CD14-positive monocyte (primary cell): Measurements from ENCODE around the gene MGAT4C. TPM values are rescaled to one million over a fixed set of nuclear protein-coding genes. Genes with fewer than 3 reads are reported as not detected.

Source experiments
- DNase-seq, 3 donors: peaks; one replicate each; pipeline ENCODE4 v3.0.0-alpha.2; 2011 to 2022
- H2AFZ ChIP-seq: 2 replicates; pipeline ENCODE4 v1.6.0; 2012; ENCODE audit warnings: mild to moderate bottlenecking, low read depth, low read length, inconsistent platforms; ENCODE audit not compliant: insufficient read depth, poor library complexity, severe bottlenecking
- H3K27ac ChIP-seq, 2 donors: 1 replicate in 1 of 2; 2 replicates in 1 of 2; pipeline ENCODE4 v1.5.1; 2012 to 2013; ENCODE audit warnings: low read length in 2 of 2, control low read depth in 1 of 2, inconsistent platforms in 1 of 2, low read depth in 1 of 2, mild to moderate bottlenecking in 1 of 2
- H3K27me3 ChIP-seq, 2 donors: one replicate each; pipeline versions ENCODE4 v1.6.0 to v1.6.1; 2011 to 2013; ENCODE audit warnings: low read length in 2 of 2; ENCODE audit not compliant: control insufficient read depth in 2 of 2, insufficient read depth in 2 of 2
- H3K36me3 ChIP-seq, 2 donors: replicated peaks in 1 of 2; 1 replicate in 1 of 2; 2 replicates in 1 of 2; pipeline versions ENCODE4 v1.5.1 to v1.6.1; 2012 to 2013; ENCODE audit warnings: low read length in 2 of 2, control low read depth in 1 of 2, inconsistent platforms in 1 of 2, mild to moderate bottlenecking in 1 of 2; ENCODE audit not compliant: insufficient read depth in 2 of 2, control insufficient read depth in 1 of 2
- H3K4me1 ChIP-seq, 2 donors: 1 replicate in 1 of 2; 2 replicates in 1 of 2; pipeline versions ENCODE4 v1.5.1 to v1.6.1; 2012 to 2013; ENCODE audit warnings: low read length in 2 of 2, control low read depth in 1 of 2, inconsistent platforms in 1 of 2, mild to moderate bottlenecking in 1 of 2, moderate library complexity in 1 of 2; ENCODE audit not compliant: insufficient read depth in 2 of 2, control insufficient read depth in 1 of 2
- H3K4me2 ChIP-seq: replicated peaks from 2 replicates; pipeline ENCODE3; 2012; ENCODE audit warnings: low read length, moderate library complexity, mild to moderate bottlenecking; ENCODE audit not compliant: poor library complexity, severe bottlenecking; ENCODE audit errors: extremely low read depth
- H3K4me3 ChIP-seq, 3 experiments: fragments of 200-600 bp in 1 of 3; sonication (generic) in 1 of 3; replicated peaks in 1 of 3; 1 replicate in 2 of 3; 2 replicates in 1 of 3; pipeline ENCODE4 v1.5.1; 2011 to 2013; ENCODE audit warnings: low read length in 3 of 3, mild to moderate bottlenecking in 3 of 3, control low read depth in 2 of 3, low read depth in 2 of 3, inconsistent platforms in 1 of 3, moderate library complexity in 1 of 3
- H3K79me2 ChIP-seq: 2 replicates; pipeline ENCODE4 v1.6.0; 2012; ENCODE audit warnings: mild to moderate bottlenecking, control low read depth, inconsistent platforms, low read length, moderate library complexity; ENCODE audit not compliant: insufficient read depth
- H3K9ac ChIP-seq: 2 replicates; pipeline ENCODE4 v1.6.0; 2017; ENCODE audit warnings: low read length, mild to moderate bottlenecking; ENCODE audit not compliant: insufficient read depth, poor library complexity, severe bottlenecking
- H3K9me3 ChIP-seq, 2 donors: replicated peaks in 1 of 2; 1 replicate in 1 of 2; 2 replicates in 1 of 2; pipeline versions ENCODE4 v1.5.1 to v1.6.1; 2012 to 2013; ENCODE audit warnings: low read length in 2 of 2, control low read depth in 1 of 2; ENCODE audit not compliant: control insufficient read depth in 1 of 2, insufficient read depth in 1 of 2
- H4K20me1 ChIP-seq: 2 replicates; pipeline ENCODE4 v1.6.0; 2012; ENCODE audit warnings: mild to moderate bottlenecking, low read length, control low read depth, moderate library complexity; ENCODE audit not compliant: insufficient read depth
- H3K27ac Mint-ChIP-seq, 7 donors: one replicate each; pipeline ENCODE4 v1.8.0; 2020; ENCODE audit warnings: mild to moderate bottlenecking in 7 of 7, mixed read lengths in 7 of 7, moderate library complexity in 6 of 7, inconsistent platforms in 2 of 7
- H3K27me3 Mint-ChIP-seq, 3 donors: one replicate each; pipeline ENCODE4 v1.8.0; 2021 to 2022; ENCODE audit warnings: low read depth in 3 of 3, mild to moderate bottlenecking in 3 of 3, mixed read lengths in 3 of 3, moderate library complexity in 3 of 3, inconsistent platforms in 1 of 3
- H3K36me3 Mint-ChIP-seq, 2 donors: one replicate each; pipeline ENCODE4 v1.8.0; 2020; ENCODE audit warnings: mixed read lengths in 2 of 2, inconsistent platforms in 1 of 2, mild to moderate bottlenecking in 1 of 2
- H3K4me1 Mint-ChIP-seq: one replicate; pipeline ENCODE4 v1.8.0; 2020; ENCODE audit warnings: mild to moderate bottlenecking, mixed read lengths
- H3K4me3 Mint-ChIP-seq, 2 donors: one replicate each; pipeline ENCODE4 v1.8.0; 2020; ENCODE audit warnings: mild to moderate bottlenecking in 2 of 2, mixed read lengths in 2 of 2, moderate library complexity in 1 of 2
- H3K9me3 Mint-ChIP-seq, 7 donors: one replicate each; pipeline ENCODE4 v1.8.0; 2020 to 2022; ENCODE audit warnings: mixed read lengths in 7 of 7, mild to moderate bottlenecking in 6 of 7, moderate library complexity in 6 of 7, inconsistent platforms in 2 of 7
- WGBS: methylation state at CpG from one replicate; pipeline ENCODE4 v1.1.5; 2013; ENCODE audit warnings: missing lambda C conversion rate; ENCODE audit not compliant: insufficient coverage; 5-methylcytosine and 5-hydroxymethylcytosine counted together
- intact Hi-C, 2 donors: fragments of 100-400 bp; cut with micrococcal nuclease; formaldehyde crosslinking; loops; one replicate each; pipeline versions ENCODE4 v1.15.0 to v1.15.1; 2023
- polyA plus RNA-seq, 3 donors: library from polyadenylated mRNA; depleted of rRNA in 1 of 3; unstranded in 2 of 3; stranded (reverse) in 1 of 3; fragments of 300-500 nt in 2 of 3; fragments of >200 nt in 1 of 3; fragmentation: Illumina TruSeq in 2 of 3; gene quantifications; 1 replicate in 2 of 3; 2 replicates in 1 of 3; pipeline ENCODE4 v1.2.3, GENCODE V29; 2012 to 2021
- TF ChIP-seq, protein P1 (sequence below): fragments of 200-600 bp; IDR thresholded peaks from one replicate; pipeline ENCODE4 v1.8.0; 2022; ENCODE audit warnings: antibody characterized with exemption, mild to moderate bottlenecking

MGAT4C gene
- polyA plus RNA-seq, 3 donors: not detected

DNA sequence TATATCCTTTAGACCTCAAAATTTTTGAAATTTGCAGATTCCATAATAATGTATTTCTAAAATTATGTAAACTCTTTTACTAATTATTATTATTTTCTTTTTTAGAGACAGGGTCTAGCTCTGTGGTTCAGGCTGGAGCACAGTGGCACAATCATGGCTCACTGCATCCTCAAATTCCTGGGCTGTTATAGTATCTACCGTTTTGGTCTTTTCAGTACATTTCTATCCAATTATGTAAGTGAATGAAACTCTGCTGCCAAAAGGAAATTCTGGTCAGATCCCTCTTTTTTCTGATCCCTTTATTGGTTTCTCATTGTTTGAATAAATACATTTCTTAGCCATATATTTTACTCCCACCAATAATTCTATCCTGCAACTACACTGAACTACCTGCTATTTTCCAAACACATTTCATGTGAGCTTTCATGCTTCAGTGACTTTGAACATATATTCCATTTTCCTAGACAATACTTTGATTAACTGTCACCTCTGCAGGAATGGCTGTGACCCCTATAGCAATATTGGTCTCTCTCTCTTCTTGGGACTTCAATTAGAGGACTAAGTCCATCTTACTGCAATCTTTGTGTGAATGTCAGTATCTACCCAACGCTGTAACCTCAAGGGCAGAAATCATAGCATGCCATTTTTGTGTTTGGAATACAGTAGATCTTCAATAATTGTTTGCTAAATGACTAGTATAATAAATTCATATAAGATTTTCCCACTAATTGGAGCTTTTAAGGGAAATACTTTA, 198.9 kb downstream of the MGAT4C start:
- Histone ChIP-seq H3K79me2 (no peaks in the 10 kb centered on the region), H3K4me1 (no peaks in the 10 kb centered on the region), H3K4me2 (no peak overlapping the region), H3K9me3 (peaks cover 7 to 14% of the 10 kb centered on the region in 2 donors), H4K20me1 (no peaks in the 10 kb centered on the region), H2AFZ (no peak overlapping the region), H3K27me3 (no peaks in the 10 kb centered on the region), H3K9ac (no peak overlapping the region), H3K36me3 (no peaks in the 10 kb centered on the region), H3K4me3 (no peak overlapping the region), H3K27ac (no peak overlapping the region)
- no peak overlapping the region for H3K4me3 Mint-ChIP-seq
- peaks cover 0 to 14% (median 7%) of the 10 kb centered on the region in 7 donors for H3K9me3 Mint-ChIP-seq
- TF ChIP-seq, protein P1, sequence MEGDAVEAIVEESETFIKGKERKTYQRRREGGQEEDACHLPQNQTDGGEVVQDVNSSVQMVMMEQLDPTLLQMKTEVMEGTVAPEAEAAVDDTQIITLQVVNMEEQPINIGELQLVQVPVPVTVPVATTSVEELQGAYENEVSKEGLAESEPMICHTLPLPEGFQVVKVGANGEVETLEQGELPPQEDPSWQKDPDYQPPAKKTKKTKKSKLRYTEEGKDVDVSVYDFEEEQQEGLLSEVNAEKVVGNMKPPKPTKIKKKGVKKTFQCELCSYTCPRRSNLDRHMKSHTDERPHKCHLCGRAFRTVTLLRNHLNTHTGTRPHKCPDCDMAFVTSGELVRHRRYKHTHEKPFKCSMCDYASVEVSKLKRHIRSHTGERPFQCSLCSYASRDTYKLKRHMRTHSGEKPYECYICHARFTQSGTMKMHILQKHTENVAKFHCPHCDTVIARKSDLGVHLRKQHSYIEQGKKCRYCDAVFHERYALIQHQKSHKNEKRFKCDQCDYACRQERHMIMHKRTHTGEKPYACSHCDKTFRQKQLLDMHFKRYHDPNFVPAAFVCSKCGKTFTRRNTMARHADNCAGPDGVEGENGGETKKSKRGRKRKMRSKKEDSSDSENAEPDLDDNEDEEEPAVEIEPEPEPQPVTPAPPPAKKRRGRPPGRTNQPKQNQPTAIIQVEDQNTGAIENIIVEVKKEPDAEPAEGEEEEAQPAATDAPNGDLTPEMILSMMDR: no peak
- H3K27me3 Mint-ChIP-seq: no peaks in the 10 kb centered on the region
- no peaks in the 10 kb centered on the region for H3K36me3 Mint-ChIP-seq
- intact Hi-C loops: no loop called here
- no CpG with 5 or more reads among the region's 2 CpGs for WGBS
- H3K4me1 Mint-ChIP-seq: no peaks in the 10 kb centered on the region
- DNase-seq: no peak
- no peak overlapping the region for H3K27ac Mint-ChIP-seq

DNA sequence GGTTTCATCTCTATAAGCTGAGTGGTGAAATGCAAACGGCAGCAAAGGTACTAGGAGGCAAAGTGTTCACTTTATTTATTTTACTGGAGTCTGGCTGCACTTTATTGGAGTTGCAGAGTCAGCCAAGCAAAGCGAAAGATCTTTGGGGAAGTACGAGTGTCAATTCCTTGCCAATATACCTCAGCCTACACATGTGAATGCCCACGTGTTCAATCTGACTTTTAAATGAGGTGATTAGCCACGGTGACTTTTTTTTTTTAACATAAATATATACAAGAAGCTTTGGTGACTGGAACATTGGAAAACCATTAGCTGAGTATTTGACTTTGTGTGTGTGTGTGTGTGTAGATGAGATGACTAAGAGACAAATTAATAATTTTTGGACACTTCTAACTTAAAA, 203.3 kb downstream of the MGAT4C start:
- no peak overlapping the region for H3K4me3 Mint-ChIP-seq
- intact Hi-C loops: no loop called here
- no peak overlapping the region for H3K4me2 ChIP-seq

More for the DNA sequence above, 203.3 kb downstream of the MGAT4C start:
- no peak overlapping the region for H2AFZ ChIP-seq
- no peak overlapping the region for H3K27ac ChIP-seq
- no peaks in the 10 kb centered on the region for H3K36me3 Mint-ChIP-seq
- no peaks in the 10 kb centered on the region for H3K36me3 ChIP-seq
- no peaks in the 10 kb centered on the region for H3K27me3 ChIP-seq
- H3K9me3 ChIP-seq: no peaks in the 10 kb centered on the region
- H3K27ac Mint-ChIP-seq: no peak overlapping the region
- no peak for DNase-seq
- no peaks in the 10 kb centered on the region for H3K79me2 ChIP-seq
- TF ChIP-seq, protein P1: no peak
- H4K20me1 ChIP-seq: no peaks in the 10 kb centered on the region
- peaks cover 0 to 3% (median 0%) of the 10 kb centered on the region in 7 donors for H3K9me3 Mint-ChIP-seq
- no peaks in the 10 kb centered on the region for H3K27me3 Mint-ChIP-seq
- no peak overlapping the region for H3K9ac ChIP-seq
- H3K4me1 Mint-ChIP-seq: no peaks in the 10 kb centered on the region
- no CpG with 5 or more reads among the region's 5 CpGs for WGBS
- no peak overlapping the region for H3K4me3 ChIP-seq
- H3K4me1 ChIP-seq: no peaks in the 10 kb centered on the region
